Pancreas (tissue), 10 donors: Measurements from ENCODE around the gene CCDC6. TPM values are rescaled to one million over a fixed set of nuclear protein-coding genes. Genes with fewer than 3 reads are reported as not detected.
"Not testable (repeated sequence)": the region's sequence is repeated elsewhere in the genome, so short reads cannot be mapped to it uniquely, and the experiment has no call there.

Experiments used
- ATAC-seq, 4 donors: fragments of 200-7000 bp; cut with Tn5 transposase; one replicate each; pipeline versions ENCODE4 v1.8.0 to v1.9.1; 2020; ENCODE audit warnings: mild to moderate bottlenecking in 4 of 4, moderate library complexity in 4 of 4
- DNase-seq, 6 donors: peaks; one replicate each; pipeline ENCODE4 v3.0.0-alpha.2; 2020
- FAIRE-seq: peaks from 2 replicates; lab custom pipeline; 2012; peaks lifted over from hg19 to GRCh38; lab: Jason Lieb, UNC
- H3K27ac ChIP-seq, 4 donors: fragments of 200-600 bp; sonication (generic); 1 replicate in 3 of 4; 2 replicates in 1 of 4; pipeline versions ENCODE4 v1.5.0 to v1.8.0; 2020
- H3K27me3 ChIP-seq, 4 donors: fragments of 200-600 bp; one replicate each; pipeline ENCODE4 v1.8.0; 2021
- H3K36me3 ChIP-seq, 3 donors: fragments of 200-600 bp; sonication (generic) in 1 of 3; one replicate each; pipeline versions ENCODE4 v1.5.0 to v1.8.0; 2020 to 2021
- H3K4me1 ChIP-seq, 3 donors: fragments of 200-600 bp; one replicate each; pipeline ENCODE4 v1.8.0; 2021
- H3K4me3 ChIP-seq, 4 donors: fragments of 200-600 bp; sonication (generic) in 2 of 4; one replicate each; pipeline versions ENCODE4 v1.5.0 to v1.8.0; 2020 to 2021
- H3K9me3 ChIP-seq, 4 donors: fragments of 200-600 bp; one replicate each; pipeline ENCODE4 v1.8.0; 2021
- whole genome bisulfite sequencing, 2 donors: extraction: QIAGEN DNeasy Blood & Tissue Kit; methylation state at CpG; one replicate each; pipeline ENCODE4 v1.1.7; 2013; 5-methylcytosine and 5-hydroxymethylcytosine counted together
- intact Hi-C, 3 donors: fragments of 100-400 bp; cut with DNase I; formaldehyde crosslinking; loops; one replicate each; pipeline versions ENCODE4 v1.11.1 to v1.14.2; 2022
- polyA plus RNA-seq, 2 donors: library from polyadenylated mRNA; stranded (reverse); fragments of 200-250 nt; gene quantifications; one replicate each; pipeline ENCODE4 v1.2.3, GENCODE V29; 2013
- total RNA-seq, 6 donors: library from RNA; stranded (reverse); fragmentation: NEBNext Ultra II Directional in 4 of 6; extraction: Animal tissue kit (Norgen Biotek cat#: 25700) in 4 of 6; gene quantifications; one replicate each; pipeline versions ENCODE4 v1.2.1 to v1.2.4, GENCODE V29; 2021 to 2023
- TF ChIP-seq, protein P1 (sequence below), 4 donors: fragments of 200-600 bp; sonication (generic) in 3 of 4; IDR thresholded peaks; one replicate each; pipeline versions ENCODE4 v1.5.0 to v1.8.0; 2021; ENCODE audit warnings: antibody characterized with exemption in 4 of 4
- donor health status: healthy with polysubstance abuse.
- donor health status: DM: no; HTN: no; CAD: no; lungs with moderate emphysema.
- donor health status: DM: no; HTN: no; CAD: no.
- donor health status: control.
- donor health status: control.
- donor health status: Bipolar disorder and iron deficiency.
- donor health status: DM: yes; HTN: yes; CAD: no.
- donor health status: DM: no; HTN: no; CAD: no.
- donor health status: DM: no; HTN: no; CAD: no.
- donor health status: DM: yes; HTN: yes; CAD: no.

Gene CCDC6
- total and polyA plus RNA-seq, 8 donors: 8.3 to 53.1 (median 29.0) TPM

DNA sequence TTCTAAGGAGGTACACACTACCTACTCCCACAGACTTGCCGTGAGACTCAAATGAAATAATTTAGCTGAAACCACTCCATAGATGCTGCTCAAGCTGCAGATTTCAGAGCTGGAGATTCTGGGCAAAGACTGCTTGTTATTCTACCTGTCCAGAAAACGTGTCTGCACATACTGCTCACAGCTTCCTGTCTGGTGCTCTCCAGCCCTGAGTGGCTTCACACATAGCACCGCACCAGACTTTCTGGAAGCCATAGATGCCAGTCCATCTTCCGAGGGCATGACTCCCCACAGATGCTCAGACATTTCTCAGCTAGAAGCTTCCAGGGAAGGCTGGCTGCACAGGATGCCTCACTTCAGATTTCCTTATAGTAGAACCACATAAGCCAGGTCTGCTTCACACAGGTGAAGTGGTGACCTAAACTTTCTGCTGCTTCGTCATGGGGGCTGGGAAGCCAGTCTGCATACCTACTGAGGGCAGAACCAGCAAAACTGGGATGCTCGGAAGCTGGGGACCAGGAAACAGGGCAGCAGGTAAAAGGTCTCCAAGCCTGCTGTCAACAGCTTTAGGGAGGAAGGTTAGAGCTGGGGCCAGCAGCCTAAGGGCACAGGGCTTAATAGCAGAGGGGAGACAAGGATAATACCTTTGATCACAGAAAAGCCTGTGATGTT is 18.2 kb downstream of the CCDC6 start:
- 71 to 77% methylated on average over 6 of the region's 6 CpGs for WGBS, 2 donors
- TF ChIP-seq, protein P1, sequence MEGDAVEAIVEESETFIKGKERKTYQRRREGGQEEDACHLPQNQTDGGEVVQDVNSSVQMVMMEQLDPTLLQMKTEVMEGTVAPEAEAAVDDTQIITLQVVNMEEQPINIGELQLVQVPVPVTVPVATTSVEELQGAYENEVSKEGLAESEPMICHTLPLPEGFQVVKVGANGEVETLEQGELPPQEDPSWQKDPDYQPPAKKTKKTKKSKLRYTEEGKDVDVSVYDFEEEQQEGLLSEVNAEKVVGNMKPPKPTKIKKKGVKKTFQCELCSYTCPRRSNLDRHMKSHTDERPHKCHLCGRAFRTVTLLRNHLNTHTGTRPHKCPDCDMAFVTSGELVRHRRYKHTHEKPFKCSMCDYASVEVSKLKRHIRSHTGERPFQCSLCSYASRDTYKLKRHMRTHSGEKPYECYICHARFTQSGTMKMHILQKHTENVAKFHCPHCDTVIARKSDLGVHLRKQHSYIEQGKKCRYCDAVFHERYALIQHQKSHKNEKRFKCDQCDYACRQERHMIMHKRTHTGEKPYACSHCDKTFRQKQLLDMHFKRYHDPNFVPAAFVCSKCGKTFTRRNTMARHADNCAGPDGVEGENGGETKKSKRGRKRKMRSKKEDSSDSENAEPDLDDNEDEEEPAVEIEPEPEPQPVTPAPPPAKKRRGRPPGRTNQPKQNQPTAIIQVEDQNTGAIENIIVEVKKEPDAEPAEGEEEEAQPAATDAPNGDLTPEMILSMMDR (IDR thresholded peaks at IDR 0.05): no peak
- no peaks in the 10 kb centered on the region for H3K9me3 ChIP-seq
- ATAC-seq: no peak
- H3K36me3 ChIP-seq: no peaks in the 10 kb centered on the region
- FAIRE-seq: no peak
- intact Hi-C loops: no loop called here
- no peak for DNase-seq
- peaks cover 3 to 25% (median 15%) of the 10 kb centered on the region in 3 donors for H3K4me1 ChIP-seq
- H3K27me3 ChIP-seq: no peaks in the 10 kb centered on the region
- no peak overlapping the region for H3K27ac ChIP-seq
- no peak overlapping the region for H3K4me3 ChIP-seq

DNA sequence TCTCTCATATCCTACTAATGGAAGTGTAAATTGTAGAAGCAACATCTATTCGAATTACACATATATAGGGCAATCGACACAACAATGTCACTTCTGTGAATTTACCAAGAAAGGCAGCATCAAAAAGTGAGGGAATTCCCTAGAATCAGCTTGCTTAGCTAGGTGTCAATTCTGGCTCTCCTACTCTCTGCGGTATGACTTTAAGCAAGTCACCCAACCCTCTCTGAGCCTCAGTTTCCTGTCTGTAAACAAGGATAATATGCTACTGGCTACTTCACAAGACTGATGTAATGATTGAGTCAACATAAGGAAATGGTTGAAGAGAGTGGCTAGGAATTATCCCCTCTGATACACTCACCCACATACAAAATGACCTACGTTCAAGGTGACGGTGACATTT is 19.4 kb downstream of the CCDC6 start:
- Histone ChIP-seq H3K27ac (no peak overlapping the region), H3K4me3 (no peak overlapping the region), H3K9me3 (no peaks in the 10 kb centered on the region), H3K27me3 (no peaks in the 10 kb centered on the region), H3K4me1 (peaks cover 3 to 20% (median 15%) of the 10 kb centered on the region in 3 donors), H3K36me3 (no peaks in the 10 kb centered on the region)
- FAIRE-seq (no peak), DNase-seq (no peak), ATAC-seq (no peak)
- 82 to 90% methylated on average over 5 of the region's 5 CpGs for WGBS, 2 donors
- TF ChIP-seq, protein P1 (IDR thresholded peaks at IDR 0.05): no peak
- intact Hi-C loops: no loop called here

DNA sequence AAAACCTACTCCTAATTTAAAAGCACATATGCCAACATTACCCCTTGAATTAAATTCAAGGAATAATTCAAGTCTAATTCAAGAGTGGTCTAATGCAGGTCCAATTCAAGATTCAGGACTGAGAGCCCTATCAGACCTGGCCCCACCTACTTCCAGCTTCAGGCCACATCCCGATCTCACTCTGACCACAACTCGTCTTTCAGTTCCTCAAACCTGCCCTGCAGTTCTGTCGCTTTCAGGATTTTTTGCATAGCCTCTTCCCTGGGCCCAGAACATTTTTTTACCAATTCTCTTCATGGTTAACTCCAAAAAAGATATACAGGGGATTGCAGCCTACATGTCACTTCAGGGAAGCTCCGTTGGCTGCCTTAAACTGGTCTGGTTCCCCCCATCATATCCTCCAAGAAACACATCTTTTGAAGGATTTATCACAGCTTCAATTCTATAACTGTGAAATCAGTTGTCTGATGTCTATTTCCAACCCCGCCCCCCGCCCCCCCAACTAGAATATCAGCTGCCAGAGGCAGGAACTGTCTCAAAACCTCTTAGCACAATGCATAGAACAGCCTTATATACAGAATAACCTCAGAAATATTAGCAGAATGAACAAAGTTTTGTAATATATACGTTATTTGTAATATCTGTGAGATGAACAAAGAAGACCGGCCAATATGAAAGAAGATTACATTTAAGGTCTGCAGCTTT is 20.8 kb downstream of the CCDC6 start:
- Histone ChIP-seq H3K27ac (no peak overlapping the region), H3K27me3 (no peaks in the 10 kb centered on the region), H3K9me3 (no peaks in the 10 kb centered on the region), H3K4me1 (peaks cover 0 to 15% (median 9%) of the 10 kb centered on the region in 3 donors), H3K4me3 (no peak overlapping the region), H3K36me3 (no peaks in the 10 kb centered on the region)
- 51 to 66% methylated on average over 8 of the region's 8 CpGs for WGBS, 2 donors
- DNase-seq (no peak), FAIRE-seq (no peak), ATAC-seq (peak in 2 of 4 donors; percentile 43 to 72)
- TF ChIP-seq, protein P1 (IDR thresholded peaks at IDR 0.05): no peak
- intact Hi-C loops: no loop called here

DNA sequence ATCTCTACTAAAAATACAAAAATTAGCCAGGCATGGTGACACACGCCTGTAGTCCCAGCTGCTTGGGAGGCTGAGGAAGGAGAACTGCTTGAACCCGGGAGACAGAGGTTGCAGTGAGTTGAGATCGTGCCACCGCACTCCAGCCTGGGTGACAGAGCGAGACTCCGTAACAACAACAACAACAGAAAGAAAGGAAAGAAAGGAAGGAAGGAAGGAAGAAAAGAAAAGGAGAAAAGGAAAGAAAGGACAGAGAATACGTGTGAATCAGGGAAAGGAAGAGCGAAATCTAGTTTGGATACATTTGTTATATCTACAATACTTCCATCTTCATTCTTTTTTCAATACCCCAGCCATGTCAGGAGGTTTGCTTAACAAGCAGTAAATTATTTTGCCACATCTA is 21.5 kb downstream of the CCDC6 start:
- H3K9me3 ChIP-seq, H3K27ac ChIP-seq, H3K36me3 ChIP-seq, DNase-seq, ATAC-seq, FAIRE-seq, H3K27me3 ChIP-seq, intact Hi-C loops, H3K4me3 ChIP-seq: not testable (repeated sequence)
- peaks cover 6 to 18% (median 9%) of the 10 kb centered on the region in 3 donors for H3K4me1 ChIP-seq
- 95% methylated on average over 8 of the region's 8 CpGs for WGBS, 2 donors

DNA sequence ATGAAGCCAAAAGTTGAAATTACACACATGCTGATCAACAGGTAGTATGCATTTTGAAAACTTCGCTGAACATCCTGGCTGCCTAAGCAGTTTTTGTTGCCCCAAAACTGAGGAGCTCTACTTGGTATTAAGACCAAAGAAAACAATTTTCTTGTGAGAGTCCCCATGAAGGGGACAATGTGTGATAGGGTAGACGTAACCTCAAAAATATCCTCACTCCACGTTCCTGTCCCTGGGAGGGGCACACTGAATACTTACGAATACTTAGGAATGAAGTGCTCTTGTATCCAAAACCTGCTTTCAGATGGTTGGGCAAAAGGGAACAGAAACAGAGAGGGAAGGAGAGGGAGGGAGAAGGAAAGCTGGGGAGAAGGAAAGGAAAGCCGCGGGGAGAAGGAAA is 24.7 kb downstream of the CCDC6 start:
- Histone ChIP-seq H3K4me3 (no peak overlapping the region), H3K27me3 (no peaks in the 10 kb centered on the region), H3K36me3 (no peaks in the 10 kb centered on the region), H3K9me3 (no peaks in the 10 kb centered on the region), H3K4me1 (peaks cover 6 to 19% (median 6%) of the 10 kb centered on the region in 3 donors), H3K27ac (no peak overlapping the region)
- WGBS, 2 donors: 69 to 73% methylated on average over 5 to 6 of the region's 6 CpGs
- no peak for FAIRE-seq
- TF ChIP-seq, protein P1 (IDR thresholded peaks at IDR 0.05): no peak
- no peak for ATAC-seq
- DNase-seq: no peak
- intact Hi-C loops: no loop called here
